ENCODE results near the gene MCFD2. TPM values are rescaled to one million over a fixed set of nuclear protein-coding genes. Genes with fewer than 3 reads are reported as not detected.

The MCFD2 gene
- polyA plus RNA-seq, 1 of the 3 experiments (the other 2 are of a cell fraction) = 88.2 TPM

DNA sequence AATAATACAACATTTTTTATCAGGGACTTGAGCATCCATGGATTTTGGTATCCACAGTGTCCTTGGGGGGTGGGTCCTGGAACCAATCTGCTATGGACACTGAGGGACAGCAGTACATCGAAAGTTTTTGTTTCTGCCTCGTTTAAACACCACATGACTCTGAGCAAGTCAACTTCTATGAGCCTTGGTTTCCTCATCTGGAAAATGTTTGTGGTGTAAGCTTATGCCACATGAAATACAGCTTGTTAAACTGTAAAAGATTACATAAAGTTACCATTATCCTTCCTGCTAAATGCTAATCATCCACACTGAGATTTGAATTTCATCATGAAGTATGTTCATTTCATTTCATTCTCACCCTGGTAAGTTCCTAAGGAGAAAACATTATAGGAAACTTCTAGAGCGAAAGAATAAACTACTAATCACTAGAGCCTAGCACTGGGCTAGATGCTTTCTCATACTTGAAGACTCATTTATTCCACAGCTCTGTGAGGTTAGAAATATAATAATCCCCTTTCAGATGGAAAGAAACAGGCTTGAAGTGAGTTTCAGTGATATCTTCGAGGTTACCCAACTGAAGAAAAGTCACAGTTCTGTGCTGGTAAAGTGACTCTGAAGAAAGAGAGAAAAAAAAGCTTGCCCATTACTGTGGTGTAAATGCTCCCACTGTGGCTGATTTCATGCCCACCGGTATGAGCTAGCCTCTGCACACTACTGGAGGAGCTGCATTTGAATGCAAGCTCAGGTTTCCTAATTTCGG lies 29.2 kb downstream of the MCFD2 start:
- CTCF ChIA-PET = interaction anchor here (0.8 to 7.1 kb wide), 14 partner anchors 10 to 514 kb away, joined by 3 to 99 read pairs (median 3); no protein-coding TSS in a partner anchor
- no peaks in the 10 kb centered on the region for H3K9me3 ChIP-seq
- H4K20me1 ChIP-seq (ENCODE audit: insufficient read depth) = no peaks in the 10 kb centered on the region
- no peak overlapping the region for H2AFZ ChIP-seq (ENCODE audit: low read depth)
- TF ChIP-seq REST (IDR thresholded peaks at IDR 0.05; ENCODE audit: low read depth, low read length) = no peak
- peak overlapping the region; percentile 22; the same call in 1 of the 2 replicates for H3K9ac ChIP-seq
- no peaks in the 10 kb centered on the region for H3K9me2 ChIP-seq
- no peaks in the 10 kb centered on the region for H3K27me3 ChIP-seq (ENCODE audit: insufficient read depth)
- H3F3A ChIP-seq (replicated peaks; ENCODE audit: insufficient read depth) = peaks cover 26% of the 10 kb centered on the region
- no peaks in the 10 kb centered on the region for H3K36me3 ChIP-seq (replicated peaks in 1 of 2; ENCODE audit: control insufficient read depth in 1 of 2, insufficient read depth in 2 of 2, low read length in 1 of 2)
- H3K4me1 ChIP-seq (ENCODE audit: control insufficient read depth in 1 of 2, insufficient read depth in 2 of 2, low read depth in 1 of 2, low read length in 1 of 2) = peaks cover 4 to 41% of the 10 kb centered on the region in 2 experiments; a peak in 3 of 4 replicates
- H3K4me2 ChIP-seq = no peak overlapping the region
- 90% methylated on average over 6 of the region's 6 CpGs for WGBS (ENCODE audit: low lambda C conversion rate)
- H3K27ac ChIP-seq (ENCODE audit: low read depth in 2 of 2, low read length in 1 of 2) = peak overlapping the region in 1 of 2 experiments; percentile 85; a peak in 2 of 4 replicates
- no peak overlapping the region for H3K4me3 ChIP-seq (ENCODE audit: low read depth in 2 of 2, low read length in 1 of 2)
- DNase-seq = no peak
- H3K79me2 ChIP-seq (ENCODE audit: insufficient read depth) = no peaks in the 10 kb centered on the region
- POLR2A ChIA-PET = no interaction called here

- Histone ChIP-seq H3K9me2 (no peaks in the 10 kb centered on the region), H3K79me2 (ENCODE audit: insufficient read depth) (no peaks in the 10 kb centered on the region), H3K9ac (peak overlapping the region; percentile 19; the same call in 1 of the 2 replicates), H2AFZ (ENCODE audit: low read depth) (peak overlapping the region; percentile 57; the same call in 1 of the 2 replicates), H3F3A (replicated peaks; ENCODE audit: insufficient read depth) (peaks cover 29% of the 10 kb centered on the region), H3K4me2 (no peak overlapping the region; the same call in 1 of the 2 replicates), H3K27ac (ENCODE audit: low read depth in 2 of 2, low read length in 1 of 2) (peak overlapping the region in 1 of 2 experiments; percentile 85; a peak in 2 of 4 replicates), H4K20me1 (ENCODE audit: insufficient read depth) (no peaks in the 10 kb centered on the region), H3K27me3 (ENCODE audit: insufficient read depth) (no peaks in the 10 kb centered on the region), H3K36me3 (replicated peaks in 1 of 2; ENCODE audit: control insufficient read depth in 1 of 2, insufficient read depth in 2 of 2, low read length in 1 of 2) (no peaks in the 10 kb centered on the region), H3K9me3 (no peaks in the 10 kb centered on the region), H3K4me3 (ENCODE audit: low read depth in 2 of 2, low read length in 1 of 2) (no peak overlapping the region), H3K4me1 (ENCODE audit: control insufficient read depth in 1 of 2, insufficient read depth in 2 of 2, low read depth in 1 of 2, low read length in 1 of 2) (peaks cover 9 to 47% of the 10 kb centered on the region in 2 experiments; a peak in 3 of 4 replicates)
- ChIA-PET POLR2A (no interaction called here), CTCF (interaction anchor here (0.7 to 7.1 kb wide), 12 partner anchors 8 to 892 kb away, joined by 3 to 99 read pairs (median 4); no protein-coding TSS in a partner anchor)
- WGBS (ENCODE audit: low lambda C conversion rate) = 93% methylated on average over 4 of the region's 4 CpGs
- TF ChIP-seq FOSL2 (IDR thresholded peaks at IDR 0.05; ENCODE audit: borderline replicate concordance, low read depth) = 0 out of 2 replicates have a peak, but pooled peaks have one; percentile 2
- TF ChIP-seq FOXM1 (IDR thresholded peaks at IDR 0.05; ENCODE audit: low read depth) = no peak
- TF ChIP-seq USF2 (IDR thresholded peaks at IDR 0.05; ENCODE audit: borderline replicate concordance, low read depth, low read length) = no peak
- TF ChIP-seq YY1 (IDR thresholded peaks at IDR 0.05; ENCODE audit: low read depth) = no peak
- no peak for DNase-seq
These were observed 30.2 kb downstream of the MCFD2 start for GRCh38 chr2:46885376-46885775.

Measured in SK-N-SH (cell line).